Hepatocyte (in vitro differentiated cells): ENCODE measurements around the gene RARRES2. TPM values are rescaled to one million over a fixed set of nuclear protein-coding genes. Genes with fewer than 3 reads are reported as not detected.

Source experiments
- DNase-seq: peaks from one replicate; pipeline ENCODE4 v3.0.0-alpha.2; 2016; ENCODE audit warnings: low spot score
- H2AFZ ChIP-seq: fragments of 200-600 bp; sonication (generic); 2 replicates; pipeline ENCODE4 v1.6.0; 2016; ENCODE audit warnings: antibody characterized with exemption, mild to moderate bottlenecking
- H3K27ac ChIP-seq: fragments of 200-600 bp; sonication (generic); 2 replicates; pipeline ENCODE4 v1.5.1; 2016; ENCODE audit warnings: mild to moderate bottlenecking
- H3K27me3 ChIP-seq: fragments of 200-600 bp; sonication (generic); 2 replicates; pipeline ENCODE4 v1.6.1; 2016
- H3K36me3 ChIP-seq: fragments of 200-600 bp; sonication (generic); replicated peaks from 2 replicates; pipeline ENCODE4 v1.5.1; 2016; ENCODE audit warnings: low read depth; ENCODE audit not compliant: insufficient read depth
- H3K4me1 ChIP-seq: fragments of 200-600 bp; sonication (generic); 2 replicates; pipeline ENCODE4 v1.5.1; 2016; ENCODE audit warnings: mild to moderate bottlenecking, moderate library complexity; ENCODE audit not compliant: insufficient read depth
- H3K4me2 ChIP-seq: fragments of 200-600 bp; sonication (generic); 2 replicates; pipeline ENCODE4 v1.6.0; 2016
- H3K4me3 ChIP-seq: fragments of 200-600 bp; sonication (generic); 2 replicates; pipeline ENCODE4 v1.5.1; 2016; ENCODE audit warnings: mild to moderate bottlenecking
- H3K79me2 ChIP-seq: fragments of 200-600 bp; sonication (generic); 2 replicates; pipeline ENCODE4 v1.6.0; 2017; ENCODE audit warnings: mild to moderate bottlenecking
- H3K9me2 ChIP-seq: fragments of 200-600 bp; sonication (generic); replicated peaks from 2 replicates; pipeline ENCODE4 v1.6.0; 2017; ENCODE audit warnings: mild to moderate bottlenecking; ENCODE audit not compliant: insufficient read depth
- H3K9me3 ChIP-seq: fragments of 200-600 bp; sonication (generic); 2 replicates; pipeline ENCODE4 v1.5.1; 2016; ENCODE audit warnings: low read depth, mild to moderate bottlenecking
- H4K20me1 ChIP-seq: fragments of 200-600 bp; sonication (generic); 2 replicates; pipeline ENCODE4 v1.6.0; 2016; ENCODE audit warnings: mild to moderate bottlenecking; ENCODE audit not compliant: insufficient read depth, poor library complexity, severe bottlenecking
- CTCF ChIP-seq: fragments of 200-600 bp; sonication (generic); IDR thresholded peaks from 2 replicates; pipeline ENCODE4 v1.5.1; 2016; ENCODE audit warnings: antibody characterized with exemption, mild to moderate bottlenecking; ENCODE audit not compliant: poor library complexity
- EZH2 ChIP-seq: fragments of 200-600 bp; sonication (generic); IDR thresholded peaks from 2 replicates; pipeline ENCODE4 v1.6.1; 2016; ENCODE audit warnings: antibody characterized with exemption, mild to moderate bottlenecking, borderline replicate concordance
- EZH2phosphoT487 ChIP-seq: fragments of 200-600 bp; sonication (generic); IDR thresholded peaks from one replicate; pipeline ENCODE4 v1.6.1; 2018; ENCODE audit warnings: antibody characterized with exemption, mild to moderate bottlenecking, low read depth, moderate library complexity; ENCODE audit not compliant: unreplicated experiment, severe bottlenecking
- WGBS: methylation state at CpG from one replicate; pipeline ENCODE4 v1.1.6; 2016; ENCODE audit warnings: low lambda C conversion rate; ENCODE audit errors: missing lambda C conversion rate; 5-methylcytosine and 5-hydroxymethylcytosine counted together
- polyA plus RNA-seq: library from polyadenylated mRNA; unstranded; fragments of >200 nt; fragmentation: Nextera tagmentation; extraction: Ambion mirVana; gene quantifications from 2 replicates; pipeline ENCODE4 v1.2.1, GENCODE V29; 2016
- total RNA-seq: library from RNA; depleted of rRNA; stranded (reverse); fragments of >200 nt; gene quantifications from 2 replicates; pipeline ENCODE4 v1.2.3, GENCODE V29; 2014

RARRES2 gene
- total and polyA plus RNA-seq, 2 experiments from 2014 or later, result 104 to 187 TPM

DNA sequence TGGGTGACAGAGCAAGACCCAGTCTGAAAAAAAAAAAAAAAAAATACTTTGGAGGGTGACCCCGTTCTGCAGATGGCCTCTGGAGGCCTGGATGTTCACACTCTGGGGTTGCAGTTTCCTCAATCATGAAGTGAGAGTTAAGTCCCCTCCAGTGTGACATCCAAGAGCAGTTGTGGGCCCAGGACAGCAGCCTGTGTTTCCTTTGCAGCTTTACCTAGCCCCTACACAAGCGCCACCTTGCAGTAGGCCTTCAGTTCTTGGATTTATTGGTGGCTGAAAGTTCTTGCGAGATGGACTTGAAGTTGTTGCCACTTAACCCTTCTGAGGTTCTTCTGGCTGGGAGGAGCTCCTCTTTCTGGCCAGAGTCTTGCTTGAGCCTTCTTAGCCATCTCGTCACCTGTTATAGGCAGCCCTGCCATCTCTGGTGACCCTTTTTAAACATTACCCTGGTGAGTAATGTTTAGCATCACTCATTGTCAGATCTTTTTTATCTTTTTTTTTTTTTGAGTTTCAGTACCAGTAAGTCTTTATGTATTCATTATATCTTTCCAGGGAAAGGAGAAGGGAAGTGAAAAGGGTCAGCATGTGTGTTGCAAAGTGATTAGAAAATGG lies 14.7 kb downstream of the RARRES2 start:
- Histone ChIP-seq H3K27ac (no peak overlapping the region), H3K9me2 (no peaks in the 10 kb centered on the region), H3K27me3 (no peaks in the 10 kb centered on the region), H3K4me3 (no peak overlapping the region), H3K9me3 (no peaks in the 10 kb centered on the region), H2AFZ (no peak overlapping the region), H3K4me2 (no peak overlapping the region), H3K79me2 (peaks cover 29% of the 10 kb centered on the region), H4K20me1 (no peaks in the 10 kb centered on the region), H3K4me1 (peaks cover 10% of the 10 kb centered on the region), H3K36me3 (no peaks in the 10 kb centered on the region)
- no peak for TF ChIP-seq EZH2
- TF ChIP-seq EZH2phosphoT487, result no peak
- no peak for TF ChIP-seq CTCF
- DNase-seq, result no peak
- 87% methylated on average over 4 of the region's 4 CpGs for WGBS

GRCh38 chr7:150325901-150326300 lies 15.5 kb downstream of the RARRES2 start:
- Histone ChIP-seq H2AFZ (no peak overlapping the region), H3K27me3 (no peaks in the 10 kb centered on the region), H3K36me3 (no peaks in the 10 kb centered on the region), H3K9me3 (no peaks in the 10 kb centered on the region), H3K79me2 (peaks cover 31% of the 10 kb centered on the region), H3K27ac (no peak overlapping the region), H3K4me1 (peaks cover 16% of the 10 kb centered on the region), H3K4me2 (no peak overlapping the region), H3K9me2 (no peaks in the 10 kb centered on the region), H4K20me1 (no peaks in the 10 kb centered on the region), H3K4me3 (no peak overlapping the region)
- WGBS, result 82% methylated on average over 6 of the region's 6 CpGs
- TF ChIP-seq EZH2phosphoT487 (no peak), EZH2 (no peak), CTCF (no peak)
- DNase-seq, result no peak

DNA sequence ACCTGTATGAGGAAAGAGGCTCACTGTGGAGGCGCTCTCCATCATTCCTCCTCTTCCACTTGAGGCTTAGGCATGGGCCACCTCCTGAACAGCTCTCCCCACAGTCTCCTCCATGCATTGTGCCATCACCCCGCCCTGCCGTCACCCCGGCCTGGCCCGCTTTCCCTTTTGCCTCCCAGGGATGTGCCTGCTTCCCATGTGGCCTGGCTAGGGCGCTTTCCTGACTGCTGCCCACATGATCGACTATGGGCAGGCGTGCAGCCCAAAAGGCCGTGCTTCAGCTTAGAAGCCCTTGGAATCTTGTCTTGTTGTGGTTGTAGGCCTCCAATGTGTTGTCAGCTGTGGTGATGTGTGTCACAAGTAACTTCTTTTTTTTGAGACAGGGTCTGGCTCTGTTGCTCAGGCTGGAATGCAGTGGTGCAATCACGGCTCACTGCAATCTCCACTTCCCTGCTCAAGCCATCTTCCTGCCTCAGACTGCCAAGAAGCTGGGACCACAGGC lies 16.3 kb downstream of the RARRES2 start:
- no peak for DNase-seq
- Histone ChIP-seq H3K4me3 (no peak overlapping the region), H3K4me2 (peak overlapping the region; percentile 82), H3K27ac (peak overlapping the region; percentile 93), H3K9me2 (no peaks in the 10 kb centered on the region), H3K4me1 (peaks cover 16% of the 10 kb centered on the region), H4K20me1 (no peaks in the 10 kb centered on the region), H3K79me2 (peaks cover 31% of the 10 kb centered on the region), H3K36me3 (no peaks in the 10 kb centered on the region), H2AFZ (no peak overlapping the region), H3K9me3 (no peaks in the 10 kb centered on the region), H3K27me3 (no peaks in the 10 kb centered on the region)
- WGBS, result 91% methylated on average over 10 of the region's 10 CpGs
- TF ChIP-seq EZH2phosphoT487, result no peak
- no peak for TF ChIP-seq CTCF
- TF ChIP-seq EZH2, result no peak
